ENCODE measurements around the gene DIPK1A.
"Not testable (repeated sequence)": the region's sequence is repeated elsewhere in the genome, so short reads cannot be mapped to it uniquely, and the experiment has no call there.

DIPK1A gene

DNA sequence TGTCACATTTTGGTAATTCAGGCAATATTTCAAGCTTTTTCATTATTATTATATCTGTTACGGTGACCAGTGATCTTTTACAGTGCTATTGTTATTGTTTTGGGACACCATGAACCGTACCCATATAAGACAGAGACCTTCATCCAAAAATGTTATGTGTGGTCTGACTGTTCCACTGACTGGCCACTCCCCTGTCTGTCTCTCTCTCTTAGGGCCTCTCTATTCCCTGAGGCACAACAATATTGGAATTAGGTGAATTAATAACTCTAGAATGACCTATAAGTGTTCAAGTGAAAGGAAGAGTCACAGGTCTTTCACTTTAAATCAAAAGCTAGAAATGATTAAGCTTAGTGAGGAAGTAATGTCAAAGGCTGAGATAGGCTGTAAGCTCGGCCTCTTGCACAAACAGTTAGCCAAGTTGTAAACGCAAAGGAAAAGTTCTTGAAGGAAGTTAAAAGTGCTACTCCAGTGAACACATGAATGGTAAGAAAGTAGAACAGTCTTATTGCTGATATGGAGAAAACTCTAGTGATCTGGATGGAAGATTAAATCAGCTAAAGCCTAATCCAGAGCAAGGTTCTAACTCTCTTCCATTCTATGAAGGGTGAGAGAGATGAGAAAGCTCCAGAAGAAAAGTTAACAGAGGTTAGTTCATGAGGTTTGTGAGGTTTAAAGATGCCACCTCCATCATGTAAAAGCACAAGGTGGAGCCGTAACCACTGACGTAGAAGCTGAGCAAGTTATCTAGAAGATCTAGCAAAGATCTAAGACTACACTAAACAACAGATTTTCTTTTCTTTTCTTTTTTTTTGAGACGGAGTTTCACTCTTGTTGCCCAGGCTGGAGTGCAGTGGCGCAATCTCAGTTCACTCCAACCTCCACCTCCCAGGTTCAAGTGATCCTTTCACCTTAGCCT lies 19.7 kb upstream of the DIPK1A start:
- DNase-seq, result no peak

DNA sequence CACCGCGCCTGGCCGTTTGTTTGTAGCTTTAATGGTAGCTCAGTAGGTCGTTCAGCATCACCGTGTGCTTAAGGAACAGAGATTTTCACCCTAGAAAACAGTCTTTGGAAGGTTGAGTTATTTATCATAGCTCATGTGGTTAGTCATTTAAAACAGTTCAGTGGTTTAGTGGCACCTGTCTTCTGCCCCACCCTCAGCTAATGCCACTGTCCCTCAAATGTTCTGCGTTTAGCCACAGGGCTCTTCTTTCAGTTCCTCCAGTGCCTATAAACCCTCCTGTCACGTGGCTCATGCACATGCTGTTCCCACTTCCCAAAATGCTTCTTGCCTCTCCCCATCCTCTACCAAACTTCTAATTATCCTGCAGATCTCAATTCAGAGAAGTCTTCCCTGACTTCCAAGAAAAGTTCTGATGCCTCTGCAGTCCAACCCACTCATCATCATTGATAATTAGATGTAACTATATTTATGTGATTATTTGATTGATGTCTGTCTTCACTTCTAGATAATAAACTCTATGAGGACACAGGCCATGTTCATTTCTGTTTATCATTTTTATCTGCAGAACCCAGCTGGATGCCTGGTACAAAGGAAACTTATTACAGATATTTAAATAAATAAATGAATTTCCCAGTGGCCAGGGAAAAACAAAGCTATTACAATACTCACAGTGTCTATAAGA lies 14.4 kb upstream of the DIPK1A start:
- peak in 9 of 51 donors; percentile 2 to 37 (median 12) for DNase-seq

DNA sequence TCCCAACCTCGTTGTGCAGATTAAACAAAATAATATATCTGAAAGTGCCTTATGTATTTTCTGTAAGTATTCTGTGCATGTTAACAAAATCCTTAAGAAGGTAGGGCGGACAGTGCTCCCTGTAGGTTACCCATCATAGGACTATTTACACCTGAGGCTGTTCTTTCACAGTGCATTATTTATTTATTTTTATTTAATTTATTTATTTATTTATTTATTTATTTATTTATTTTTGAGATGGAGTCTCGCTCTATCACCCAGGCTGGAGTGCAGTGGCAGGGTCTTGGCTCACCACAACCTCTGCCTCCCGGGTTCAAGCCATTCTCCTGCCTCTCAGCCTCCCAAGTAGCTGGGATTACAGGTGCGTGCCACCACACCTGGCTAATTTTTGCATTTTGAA lies 12.8 kb upstream of the DIPK1A start:
- DNase-seq, result not testable (repeated sequence)

DNA sequence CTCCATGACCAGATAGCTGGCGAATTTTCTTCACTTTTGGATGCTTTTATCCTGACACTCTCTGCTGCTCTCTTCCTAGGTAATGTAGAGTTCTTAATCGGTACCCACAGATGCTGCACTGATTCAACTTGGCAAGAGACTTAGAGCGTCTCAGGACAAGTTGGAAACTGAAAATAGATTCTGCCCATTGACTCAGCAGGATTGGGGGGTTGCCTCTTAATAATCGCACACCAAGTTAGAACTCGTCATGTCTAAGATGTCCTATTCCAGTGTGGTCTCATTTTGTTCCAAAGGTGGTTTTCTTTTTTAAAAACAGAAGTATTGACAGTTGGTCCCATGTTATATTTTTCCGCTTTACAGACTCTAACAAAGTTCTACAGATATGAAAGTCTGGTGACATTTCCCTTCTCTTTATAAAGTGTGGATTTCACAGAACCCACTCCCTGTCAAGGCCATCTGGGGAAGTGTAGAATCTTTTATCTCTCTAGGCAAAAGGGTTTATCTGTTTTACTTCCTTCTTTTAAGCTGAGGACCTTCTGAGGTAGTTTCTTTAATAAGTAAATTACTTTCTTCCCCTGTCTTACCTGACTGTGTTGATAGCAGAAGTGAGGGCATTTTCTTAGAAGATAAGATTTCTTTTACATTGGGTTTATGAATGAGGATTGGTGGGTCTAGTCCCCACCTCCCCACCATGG lies 12.1 kb upstream of the DIPK1A start:
- no peak for DNase-seq

DNA sequence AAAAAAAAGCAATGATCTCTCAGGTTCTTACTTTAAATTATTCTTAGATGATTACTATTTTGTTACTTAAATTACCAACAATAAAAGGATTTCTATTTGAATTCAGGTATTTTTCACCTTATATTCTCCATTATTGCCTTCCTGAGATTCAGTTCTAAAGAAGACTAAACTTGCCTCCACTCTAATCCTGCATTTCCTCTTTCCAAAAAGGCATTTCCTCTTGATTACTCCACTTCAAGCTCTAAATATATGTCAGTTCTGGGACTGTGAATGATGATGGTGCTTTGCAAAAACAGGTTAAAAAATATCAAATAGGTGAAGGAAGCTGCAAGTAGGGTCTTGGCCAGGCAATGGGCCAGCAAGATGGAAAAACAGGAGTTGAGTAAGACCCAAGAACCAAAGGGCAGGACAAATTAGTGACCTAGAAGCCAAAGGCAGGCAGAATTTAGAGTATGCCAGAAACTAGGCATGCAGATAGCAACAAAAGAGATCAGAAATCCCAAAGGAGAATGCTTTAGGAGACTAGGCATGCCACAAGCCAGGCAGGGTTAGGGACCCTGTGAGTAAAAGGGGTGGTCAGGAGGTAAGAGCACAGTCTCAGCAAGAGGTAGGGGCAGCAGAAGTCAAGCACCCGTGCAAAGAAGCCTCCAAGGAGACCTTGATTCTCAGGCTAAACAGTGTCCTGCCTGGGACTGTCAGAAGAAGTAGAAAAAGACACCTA lies 11.3 kb upstream of the DIPK1A start:
- DNase-seq, result no peak

DNA sequence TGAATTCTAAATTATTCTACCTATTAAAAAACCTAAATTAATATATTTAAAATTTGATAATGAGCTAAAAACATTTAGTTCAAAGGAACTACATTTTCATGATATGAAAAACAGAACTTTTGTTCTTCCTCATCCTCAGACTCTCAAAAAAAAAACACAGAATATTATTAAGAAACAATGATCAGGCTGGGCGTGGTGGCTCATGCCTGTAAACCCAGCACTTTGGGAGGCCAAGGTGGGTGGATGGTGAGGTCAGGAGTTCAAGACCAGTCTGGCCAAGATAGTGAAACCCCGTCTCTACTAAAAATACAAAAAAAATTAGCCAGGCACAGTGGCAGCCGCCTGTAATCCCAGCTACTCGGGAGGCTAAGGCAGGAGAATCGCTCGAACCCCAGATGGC lies 10.7 kb upstream of the DIPK1A start:
- not testable (repeated sequence) for DNase-seq

DNA sequence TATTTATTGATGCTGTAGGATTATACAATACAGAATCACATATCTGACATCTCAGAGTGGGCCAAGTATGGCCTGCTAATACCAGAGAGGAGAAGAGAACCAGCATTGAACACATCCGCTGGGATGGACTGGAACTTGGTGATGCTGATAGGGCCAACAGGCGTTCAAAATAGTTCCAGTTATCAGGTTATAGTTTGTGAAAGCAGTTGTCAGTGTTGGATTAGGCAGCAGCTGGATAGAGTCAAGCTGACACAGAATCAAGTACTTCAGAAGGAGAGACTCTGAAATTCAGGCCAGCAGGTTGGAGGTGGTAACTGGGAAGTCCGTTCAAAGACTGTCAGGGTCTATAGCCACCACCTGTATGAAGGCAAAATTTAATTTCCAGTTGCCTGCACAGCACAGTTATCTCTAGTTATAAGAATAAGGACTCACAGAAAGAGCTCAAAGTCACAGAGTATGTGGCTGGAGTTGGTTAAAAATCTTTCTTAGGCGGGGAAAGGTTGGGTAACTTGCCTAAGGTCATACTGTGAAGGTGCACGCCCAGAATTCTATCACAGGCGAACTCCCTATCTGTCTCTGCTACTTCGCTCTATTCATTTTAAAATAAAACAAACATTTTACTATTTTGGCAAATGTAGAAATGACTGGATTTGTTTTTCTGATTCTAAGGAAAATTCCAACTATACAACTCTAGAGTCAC lies 9.9 kb upstream of the DIPK1A start:
- DNase-seq, result no peak

DNA sequence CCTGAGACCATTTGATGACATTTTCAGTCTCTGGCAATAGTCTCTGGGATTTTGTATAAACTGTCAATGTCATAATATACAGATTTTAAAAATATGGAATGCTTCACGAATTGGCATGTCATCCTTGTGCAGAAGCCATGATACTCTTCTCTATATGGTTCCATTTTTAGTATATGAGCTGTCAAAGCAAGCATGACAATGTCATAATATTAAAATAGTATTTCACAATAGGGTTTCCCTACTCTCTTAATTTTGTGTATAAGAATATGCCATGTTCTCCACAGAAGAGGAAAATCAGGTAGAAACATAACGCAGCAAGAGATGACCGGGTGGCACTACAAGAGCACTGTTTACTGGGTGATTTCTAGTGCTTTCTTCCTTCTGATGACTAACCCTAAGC lies 8.3 kb upstream of the DIPK1A start:
- DNase-seq, result no peak

DNA sequence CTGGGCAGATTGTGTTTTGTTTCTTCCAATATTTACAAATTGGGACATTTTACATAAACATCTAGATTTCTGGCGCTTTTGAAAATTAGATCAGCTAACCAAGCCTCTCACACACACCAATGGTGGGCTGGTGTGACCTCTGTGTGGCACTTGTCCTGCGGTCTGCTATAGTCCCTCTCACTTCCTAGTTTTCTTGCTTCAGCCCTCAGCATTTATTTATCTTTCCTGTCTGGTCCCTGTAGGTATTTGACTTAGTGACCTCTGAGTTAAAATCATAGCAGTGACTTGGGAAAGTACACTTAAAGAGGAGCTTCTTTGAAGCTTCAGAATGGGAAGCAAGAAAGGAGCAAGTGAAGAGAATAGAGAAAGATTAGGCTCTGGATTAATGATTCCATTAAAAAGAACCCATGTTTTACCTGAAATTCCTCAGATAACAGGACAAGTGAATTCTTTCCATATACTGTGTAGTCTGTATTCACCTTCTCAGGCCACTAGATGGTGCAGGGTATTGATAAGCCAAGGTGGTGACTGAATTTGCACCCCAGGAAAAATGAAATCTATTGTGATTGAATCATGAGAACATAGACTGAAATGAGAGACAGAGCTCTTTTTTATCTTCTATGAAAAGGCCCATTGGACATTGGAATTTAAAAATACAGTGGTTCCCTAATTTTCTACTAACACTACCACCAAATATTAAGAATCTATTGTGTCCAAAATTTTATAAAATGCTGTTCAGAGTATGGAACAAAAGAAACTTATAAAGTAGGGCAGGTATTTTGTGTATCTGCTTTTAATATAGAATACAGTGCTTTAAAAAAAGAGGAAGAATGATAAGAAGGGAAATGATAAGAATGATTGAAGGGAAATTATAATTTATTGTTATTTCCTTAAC lies 7.1 kb upstream of the DIPK1A start:
- DNase-seq, result peak in 1 of 51 donors; percentile 33

DNA sequence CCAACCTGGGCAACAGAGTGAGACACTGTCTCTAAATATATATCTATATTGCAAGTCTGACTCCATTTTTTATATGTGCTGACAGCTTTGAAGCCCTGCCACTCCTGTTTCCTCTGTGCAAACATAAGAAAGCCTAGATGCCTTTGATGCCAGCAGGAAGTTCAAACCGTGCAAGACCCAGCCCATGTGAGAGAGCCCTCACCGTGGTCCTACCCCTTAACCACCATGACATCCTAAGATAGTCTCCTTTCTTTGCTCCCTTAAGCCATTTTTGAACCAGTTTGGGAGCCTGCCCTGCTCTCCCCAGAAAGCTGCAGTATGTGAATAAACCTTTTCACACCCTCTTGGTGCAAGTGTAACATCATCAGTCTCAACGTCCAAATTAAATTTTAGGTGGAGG lies 3.7 kb upstream of the DIPK1A start:
- DNase-seq, result no peak

DNA sequence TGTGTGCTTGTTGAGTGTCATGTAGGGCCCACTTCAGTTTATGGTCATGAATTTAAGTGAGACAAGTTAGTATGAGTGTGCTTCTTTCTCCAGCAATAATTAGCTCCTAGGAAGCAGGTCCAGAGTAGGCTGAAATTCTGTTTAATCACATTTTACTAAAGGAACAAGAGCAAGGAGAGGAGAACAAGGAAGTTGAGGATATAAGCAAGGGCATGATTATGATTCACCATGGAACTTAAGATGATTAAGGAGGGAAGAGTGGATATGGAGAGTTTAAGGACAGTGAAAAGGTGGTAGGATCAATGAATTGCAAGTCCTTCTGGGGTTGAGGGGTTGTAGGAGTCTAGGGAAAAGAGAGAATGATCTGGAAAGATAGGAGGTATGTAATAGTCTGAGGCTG lies 3.1 kb upstream of the DIPK1A start:
- DNase-seq, result no peak

DNA sequence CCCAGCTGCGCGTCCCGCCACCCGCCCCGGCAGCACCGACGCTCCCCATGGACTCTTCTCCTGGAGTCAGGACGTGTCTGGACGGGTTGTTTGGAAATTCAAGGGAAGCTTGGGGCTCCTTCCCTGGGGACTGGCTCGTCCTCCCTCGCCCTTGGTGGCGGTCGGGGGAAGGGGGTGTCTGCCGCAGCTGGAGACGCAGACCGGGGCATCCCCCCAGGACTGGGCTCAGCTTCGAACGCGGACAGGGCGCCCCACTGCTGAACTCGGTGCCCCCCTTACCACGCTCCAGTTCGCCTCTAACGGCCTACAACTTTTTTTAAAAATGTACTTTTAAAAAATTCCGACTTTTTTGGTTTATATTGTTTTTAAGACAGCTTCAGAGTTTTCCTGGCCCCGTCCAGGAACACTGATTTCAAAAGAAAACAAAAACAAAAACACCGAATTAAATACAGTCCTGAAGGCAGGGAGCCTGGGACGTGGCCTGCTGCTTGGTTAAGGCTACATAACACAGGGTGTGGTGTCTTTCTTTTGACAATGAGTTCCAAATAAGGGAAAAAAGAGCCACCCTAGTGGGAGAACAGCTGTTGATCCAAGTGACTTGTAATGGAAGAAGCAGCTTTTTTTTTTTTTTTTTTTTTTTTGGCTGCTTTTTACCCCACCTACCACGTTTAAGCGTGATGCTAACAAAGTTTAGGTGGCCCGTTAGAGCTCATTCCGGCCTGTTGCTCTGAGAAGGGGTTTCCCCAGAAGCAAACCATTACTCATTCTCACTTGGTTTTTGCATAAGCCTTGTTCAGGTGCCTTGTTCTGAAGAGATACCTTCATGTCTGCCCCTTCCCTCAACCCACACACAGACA lies 862 bp upstream of the DIPK1A start:
- DNase-seq, result peak in 11 of 51 donors; percentile 37 to 73 (median 54)

DNA sequence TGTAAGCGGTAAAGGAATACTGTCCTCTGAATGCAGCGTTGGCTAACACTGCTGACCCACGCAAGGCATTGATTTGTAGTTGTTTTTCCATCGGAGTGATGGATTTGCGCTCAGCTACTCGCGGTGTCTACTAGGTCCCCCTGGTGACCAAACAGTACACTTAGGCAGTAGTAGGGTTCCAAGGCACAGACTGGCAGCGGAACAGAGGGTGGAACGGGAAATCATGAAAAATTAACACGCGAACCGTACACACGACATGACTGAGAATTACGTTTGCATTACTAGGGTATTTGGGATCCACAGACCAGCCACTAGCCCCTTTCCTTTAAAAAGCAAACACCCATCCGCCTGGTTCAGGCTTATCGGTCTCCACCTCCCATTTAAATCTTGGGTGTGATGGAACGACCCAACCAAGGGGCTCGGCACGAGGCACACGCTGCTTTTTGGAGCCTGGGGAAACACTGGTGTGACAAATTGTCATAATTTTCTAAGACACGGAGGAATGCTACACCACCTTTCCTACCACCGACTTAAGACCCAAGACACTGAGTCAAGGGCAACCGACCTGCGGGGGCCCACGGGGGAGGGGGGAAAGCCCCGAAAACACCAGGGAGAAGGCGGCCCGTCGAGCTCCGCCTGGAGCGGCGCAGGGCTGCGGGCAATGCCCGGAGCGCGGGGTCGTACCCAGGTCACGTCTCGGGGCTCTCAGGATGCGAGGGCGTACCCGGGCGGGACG lies 699 bp downstream of the DIPK1A start:
- DNase-seq, result peak in 42 of 51 donors; percentile 34 to 93 (median 68)

DNA sequence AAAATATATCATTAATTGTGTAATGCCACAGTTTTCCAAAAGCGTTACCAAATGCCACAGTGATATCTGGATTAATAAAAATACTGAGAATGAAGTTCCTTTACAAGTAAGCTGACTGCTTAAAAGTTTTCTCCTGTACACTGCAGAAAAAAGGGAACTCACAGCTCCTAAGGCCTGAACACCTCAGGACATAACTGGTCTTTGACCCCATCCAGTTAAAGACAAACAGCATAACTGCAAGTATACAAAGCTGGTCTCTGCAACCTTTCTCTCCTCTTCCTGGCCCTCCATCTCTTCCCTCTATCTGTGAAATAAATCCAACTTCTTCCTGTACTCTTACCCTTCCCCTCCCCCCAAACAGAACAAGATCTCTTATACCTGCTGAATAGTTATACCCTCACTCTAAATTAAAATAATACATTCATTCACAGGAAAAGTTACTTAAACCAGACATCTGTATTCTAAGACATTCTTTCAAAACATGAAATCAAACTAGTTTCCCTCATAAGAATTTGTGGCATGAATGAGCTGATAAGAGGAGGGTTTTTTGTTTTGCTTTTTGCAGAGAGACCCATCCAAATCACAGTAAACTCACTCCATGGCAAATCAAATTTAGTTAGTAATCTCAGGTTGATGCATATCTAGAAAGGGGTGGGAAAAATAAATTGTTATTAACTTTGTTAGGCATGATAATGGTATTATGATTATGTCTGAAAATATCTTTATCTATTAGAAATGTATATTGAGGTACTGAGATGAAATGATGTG lies 2.9 kb downstream of the DIPK1A start:
- DNase-seq, result peak in 1 of 51 donors; percentile 12

DNA sequence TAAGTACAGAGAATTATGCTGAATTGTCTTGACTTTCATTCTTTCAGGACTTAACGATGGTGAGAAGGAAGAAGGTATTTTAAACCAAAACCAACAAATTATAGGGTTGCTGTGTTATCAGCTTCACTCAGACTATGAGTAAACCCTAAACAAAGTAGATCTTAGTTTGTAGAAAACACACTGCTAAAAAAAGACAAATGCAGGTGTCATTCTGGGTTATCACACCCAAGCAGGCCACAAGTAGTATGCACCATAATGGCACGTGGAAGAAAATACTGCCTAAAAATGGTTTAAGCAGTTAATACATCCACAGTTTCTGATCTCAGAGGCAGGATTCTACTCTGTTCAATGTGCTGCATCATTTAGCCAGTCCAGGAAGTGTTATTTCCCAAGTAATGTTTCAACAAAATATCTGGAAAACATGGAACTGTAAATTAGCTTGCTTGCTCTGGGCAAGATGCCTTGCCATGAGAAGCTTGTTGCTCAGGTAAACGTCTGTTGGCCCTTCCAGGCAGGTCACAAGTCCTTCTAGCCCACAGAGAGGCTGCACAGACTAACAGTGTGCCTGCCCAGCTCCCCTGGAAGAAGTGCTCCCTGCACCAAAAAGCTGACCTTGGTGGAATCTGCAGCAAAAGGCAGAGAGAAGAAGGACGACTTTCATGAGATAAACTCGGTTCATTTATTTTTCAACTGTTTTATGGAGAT lies 4.1 kb downstream of the DIPK1A start:
- peak in 1 of 51 donors; percentile 25 for DNase-seq

DNA sequence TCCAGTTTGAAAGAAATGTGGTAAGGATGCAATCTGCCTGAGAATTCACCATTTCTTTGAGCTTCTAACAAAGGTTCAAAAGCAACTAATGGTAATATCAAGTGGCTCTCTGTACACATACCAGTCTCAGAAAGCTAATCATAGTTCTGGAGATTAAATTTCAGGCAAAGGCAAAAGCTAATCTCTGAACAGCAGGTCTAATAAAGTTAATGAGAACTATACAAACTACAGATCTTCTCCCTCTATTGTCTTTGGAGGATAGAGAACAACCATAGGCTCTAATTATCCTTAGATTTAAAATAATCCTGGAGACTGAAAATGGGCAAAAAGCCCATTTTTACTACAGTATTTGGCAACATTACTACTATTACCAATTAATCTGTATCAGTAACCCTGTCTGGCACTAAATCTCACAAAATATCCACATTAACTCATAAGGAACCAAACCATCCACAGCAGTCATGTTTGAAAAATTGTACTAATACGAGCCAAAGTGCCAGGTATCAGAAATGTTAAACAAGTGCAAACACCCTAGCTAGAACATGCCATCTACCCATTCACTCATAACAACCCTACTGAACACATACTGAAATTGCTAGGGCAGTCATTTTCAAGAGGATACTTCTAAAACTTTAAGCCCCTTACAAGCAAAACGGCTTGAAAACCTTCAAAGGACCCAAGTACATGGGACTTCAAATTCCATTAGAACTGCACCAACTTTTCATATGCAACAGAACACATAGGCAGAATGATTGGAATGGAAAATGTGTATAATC lies 4.8 kb downstream of the DIPK1A start:
- DNase-seq, result no peak
